ENCODE results near the gene DYDC2.

DNA sequence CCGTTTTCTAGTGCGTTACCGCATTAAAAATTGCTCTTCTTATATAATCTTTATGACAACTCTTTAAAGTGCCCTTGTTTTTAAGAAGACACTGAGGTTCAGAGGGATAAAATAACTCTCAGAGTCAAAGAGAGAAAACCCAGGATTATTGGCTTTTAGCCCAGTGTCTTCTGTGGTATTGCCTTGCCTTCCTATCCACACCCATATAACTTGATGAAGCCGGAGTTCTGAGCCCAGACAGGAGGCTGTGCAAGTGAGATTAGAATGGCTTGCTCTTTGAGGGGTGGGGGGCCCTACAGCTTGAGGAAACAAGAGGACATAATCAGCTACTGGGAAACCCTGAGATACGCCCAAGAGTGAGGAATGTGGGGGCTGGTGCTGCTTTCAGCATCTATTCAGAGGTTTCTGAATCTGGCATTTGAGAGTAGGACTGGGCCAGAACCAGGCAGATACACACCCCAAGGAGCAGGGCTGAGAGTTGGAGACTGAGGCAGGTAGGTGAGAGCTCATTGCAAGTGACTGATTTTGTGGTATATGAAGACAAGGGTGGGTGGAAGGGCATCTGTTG lies 54.1 kb downstream of the DYDC2 start:
- TF ChIP-seq POLR2A (IDR thresholded peaks at IDR 0.05) (no peak), EP300 (IDR thresholded peaks at IDR 0.05) (no peak), POLR2AphosphoS5 (IDR thresholded peaks at IDR 0.05) (no peak)
- TF ChIP-seq, protein P1, sequence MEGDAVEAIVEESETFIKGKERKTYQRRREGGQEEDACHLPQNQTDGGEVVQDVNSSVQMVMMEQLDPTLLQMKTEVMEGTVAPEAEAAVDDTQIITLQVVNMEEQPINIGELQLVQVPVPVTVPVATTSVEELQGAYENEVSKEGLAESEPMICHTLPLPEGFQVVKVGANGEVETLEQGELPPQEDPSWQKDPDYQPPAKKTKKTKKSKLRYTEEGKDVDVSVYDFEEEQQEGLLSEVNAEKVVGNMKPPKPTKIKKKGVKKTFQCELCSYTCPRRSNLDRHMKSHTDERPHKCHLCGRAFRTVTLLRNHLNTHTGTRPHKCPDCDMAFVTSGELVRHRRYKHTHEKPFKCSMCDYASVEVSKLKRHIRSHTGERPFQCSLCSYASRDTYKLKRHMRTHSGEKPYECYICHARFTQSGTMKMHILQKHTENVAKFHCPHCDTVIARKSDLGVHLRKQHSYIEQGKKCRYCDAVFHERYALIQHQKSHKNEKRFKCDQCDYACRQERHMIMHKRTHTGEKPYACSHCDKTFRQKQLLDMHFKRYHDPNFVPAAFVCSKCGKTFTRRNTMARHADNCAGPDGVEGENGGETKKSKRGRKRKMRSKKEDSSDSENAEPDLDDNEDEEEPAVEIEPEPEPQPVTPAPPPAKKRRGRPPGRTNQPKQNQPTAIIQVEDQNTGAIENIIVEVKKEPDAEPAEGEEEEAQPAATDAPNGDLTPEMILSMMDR (IDR thresholded peaks at IDR 0.05) = no peak

Data from gastroesophageal sphincter (tissue), 3 donors.